Neural progenitor cell (in vitro differentiated cells): Measurements from ENCODE around the gene OMP.

Experiments
- EZH2 ChIP-seq: fragments of 200-600 bp; sonication (generic); IDR thresholded peaks from 2 replicates; pipeline ENCODE4 v1.6.1; 2017; ENCODE audit warnings: antibody characterized with exemption, mild to moderate bottlenecking, moderate library complexity
- EZH2phosphoT487 ChIP-seq: fragments of 200-600 bp; sonication (generic); IDR thresholded peaks from 2 replicates; pipeline ENCODE4 v1.6.1; 2017; ENCODE audit warnings: antibody characterized with exemption
- TF ChIP-seq, protein P1 (sequence below): fragments of 200-600 bp; sonication (generic); IDR thresholded peaks from 2 replicates; pipeline ENCODE4 v1.5.1; 2017; ENCODE audit warnings: antibody characterized with exemption, mild to moderate bottlenecking

- TF ChIP-seq, protein P1, sequence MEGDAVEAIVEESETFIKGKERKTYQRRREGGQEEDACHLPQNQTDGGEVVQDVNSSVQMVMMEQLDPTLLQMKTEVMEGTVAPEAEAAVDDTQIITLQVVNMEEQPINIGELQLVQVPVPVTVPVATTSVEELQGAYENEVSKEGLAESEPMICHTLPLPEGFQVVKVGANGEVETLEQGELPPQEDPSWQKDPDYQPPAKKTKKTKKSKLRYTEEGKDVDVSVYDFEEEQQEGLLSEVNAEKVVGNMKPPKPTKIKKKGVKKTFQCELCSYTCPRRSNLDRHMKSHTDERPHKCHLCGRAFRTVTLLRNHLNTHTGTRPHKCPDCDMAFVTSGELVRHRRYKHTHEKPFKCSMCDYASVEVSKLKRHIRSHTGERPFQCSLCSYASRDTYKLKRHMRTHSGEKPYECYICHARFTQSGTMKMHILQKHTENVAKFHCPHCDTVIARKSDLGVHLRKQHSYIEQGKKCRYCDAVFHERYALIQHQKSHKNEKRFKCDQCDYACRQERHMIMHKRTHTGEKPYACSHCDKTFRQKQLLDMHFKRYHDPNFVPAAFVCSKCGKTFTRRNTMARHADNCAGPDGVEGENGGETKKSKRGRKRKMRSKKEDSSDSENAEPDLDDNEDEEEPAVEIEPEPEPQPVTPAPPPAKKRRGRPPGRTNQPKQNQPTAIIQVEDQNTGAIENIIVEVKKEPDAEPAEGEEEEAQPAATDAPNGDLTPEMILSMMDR: no peak
- no peak for TF ChIP-seq EZH2phosphoT487
- TF ChIP-seq EZH2: no peak
Observed at GRCh38 chr11:77071671-77072605, 30.7 kb upstream of the OMP start.
